ENCODE data around the gene MEF2D.
A peak's percentile ranks its signal among the peaks of the same experiment; 100 is the strongest.

The MEF2D gene

DNA sequence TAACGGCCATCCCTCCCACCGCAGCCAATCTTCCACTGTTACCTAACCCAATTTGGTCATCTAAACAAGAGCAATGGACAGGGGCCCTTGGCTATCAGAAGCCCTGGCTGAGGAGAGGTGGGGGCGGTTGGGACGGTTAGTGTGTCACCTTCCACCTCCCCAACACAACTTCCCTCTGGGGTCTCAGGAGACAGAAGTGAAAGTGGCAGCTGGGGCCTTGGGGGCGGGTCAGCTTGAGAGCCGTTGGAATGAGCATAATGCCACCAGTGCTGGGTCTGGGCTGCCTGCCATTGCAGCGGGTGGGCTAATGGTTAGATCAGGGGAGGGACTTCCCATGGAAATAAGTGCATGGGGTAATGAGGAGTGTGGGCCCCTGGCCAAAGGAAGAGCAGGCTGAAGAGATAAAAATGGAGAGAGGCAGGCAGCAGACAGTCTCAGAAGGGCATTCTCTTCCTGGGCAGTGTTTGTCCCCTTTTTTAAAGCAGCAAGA is 7.9 kb downstream of the MEF2D start:
- no peak for TF ChIP-seq EZH2phosphoT487 (IDR thresholded peaks at IDR 0.05; ENCODE audit: low read depth)
- Histone ChIP-seq H3K4me3 (ENCODE audit: low read length) (peak overlapping the region; percentile 68), H3K4me1 (ENCODE audit: low read length) (peaks cover 95% of the 10 kb centered on the region), H3K9ac (ENCODE audit: low read length) (peak overlapping the region; percentile 68), H3K27ac (ENCODE audit: low read length) (peak overlapping the region; percentile 83), H2AFZ (ENCODE audit: low read depth, low read length) (no peak overlapping the region), H3K4me2 (ENCODE audit: low read length) (peak overlapping the region; percentile 96), H3K79me2 (ENCODE audit: low read length) (peaks cover 100% of the 10 kb centered on the region), H3K27me3 (ENCODE audit: low read depth, low read length) (no peaks in the 10 kb centered on the region), H4K20me1 (ENCODE audit: insufficient read depth, low read length) (peaks cover 69% of the 10 kb centered on the region), H3K36me3 (replicated peaks; ENCODE audit: low read depth, low read length) (peaks cover 11% of the 10 kb centered on the region), H3K9me3 (ENCODE audit: insufficient read depth, low read length) (no peaks in the 10 kb centered on the region)

DNA sequence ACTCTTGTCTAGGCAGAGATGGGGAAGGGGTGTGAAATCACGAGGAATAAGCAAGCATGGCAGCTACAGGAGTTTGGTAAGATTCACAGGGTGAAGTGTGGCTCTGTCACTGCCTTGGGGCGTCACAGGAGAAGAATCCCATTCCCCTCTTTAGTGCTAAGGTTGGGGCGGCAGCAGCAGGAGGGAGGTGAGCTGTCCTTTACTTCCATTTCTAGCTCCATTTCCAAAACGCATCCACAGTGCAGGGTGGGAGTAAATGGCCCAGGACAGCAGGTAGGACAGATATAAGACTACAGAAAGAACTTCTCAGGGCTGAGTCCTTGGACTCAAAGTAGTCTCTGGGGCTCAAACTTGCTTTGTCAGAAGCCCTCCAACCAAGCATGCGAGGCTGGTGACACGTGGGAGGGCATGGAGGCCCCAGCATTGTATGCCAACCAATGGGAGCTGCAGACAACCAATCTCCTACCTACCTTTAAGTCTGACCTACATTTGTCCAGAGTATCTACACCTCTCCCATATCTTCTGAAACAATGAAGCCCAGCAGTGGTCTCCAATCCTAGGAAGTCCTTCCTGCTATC is 8.5 kb downstream of the MEF2D start:
- Histone ChIP-seq H3K27ac (ENCODE audit: low read length) (peak overlapping the region; percentile 83), H3K36me3 (replicated peaks; ENCODE audit: low read depth, low read length) (peaks cover 6% of the 10 kb centered on the region), H4K20me1 (ENCODE audit: insufficient read depth, low read length) (peaks cover 69% of the 10 kb centered on the region), H3K4me1 (ENCODE audit: low read length) (peaks cover 95% of the 10 kb centered on the region), H3K4me2 (ENCODE audit: low read length) (peak overlapping the region; percentile 96), H3K27me3 (ENCODE audit: low read depth, low read length) (no peaks in the 10 kb centered on the region), H3K9me3 (ENCODE audit: insufficient read depth, low read length) (no peaks in the 10 kb centered on the region), H3K4me3 (ENCODE audit: low read length) (peak overlapping the region; percentile 68), H3K79me2 (ENCODE audit: low read length) (peaks cover 100% of the 10 kb centered on the region), H2AFZ (ENCODE audit: low read depth, low read length) (no peak overlapping the region), H3K9ac (ENCODE audit: low read length) (peak overlapping the region; percentile 68)
- no peak for TF ChIP-seq EZH2phosphoT487 (IDR thresholded peaks at IDR 0.05; ENCODE audit: low read depth)
- TF ChIP-seq, protein P1, sequence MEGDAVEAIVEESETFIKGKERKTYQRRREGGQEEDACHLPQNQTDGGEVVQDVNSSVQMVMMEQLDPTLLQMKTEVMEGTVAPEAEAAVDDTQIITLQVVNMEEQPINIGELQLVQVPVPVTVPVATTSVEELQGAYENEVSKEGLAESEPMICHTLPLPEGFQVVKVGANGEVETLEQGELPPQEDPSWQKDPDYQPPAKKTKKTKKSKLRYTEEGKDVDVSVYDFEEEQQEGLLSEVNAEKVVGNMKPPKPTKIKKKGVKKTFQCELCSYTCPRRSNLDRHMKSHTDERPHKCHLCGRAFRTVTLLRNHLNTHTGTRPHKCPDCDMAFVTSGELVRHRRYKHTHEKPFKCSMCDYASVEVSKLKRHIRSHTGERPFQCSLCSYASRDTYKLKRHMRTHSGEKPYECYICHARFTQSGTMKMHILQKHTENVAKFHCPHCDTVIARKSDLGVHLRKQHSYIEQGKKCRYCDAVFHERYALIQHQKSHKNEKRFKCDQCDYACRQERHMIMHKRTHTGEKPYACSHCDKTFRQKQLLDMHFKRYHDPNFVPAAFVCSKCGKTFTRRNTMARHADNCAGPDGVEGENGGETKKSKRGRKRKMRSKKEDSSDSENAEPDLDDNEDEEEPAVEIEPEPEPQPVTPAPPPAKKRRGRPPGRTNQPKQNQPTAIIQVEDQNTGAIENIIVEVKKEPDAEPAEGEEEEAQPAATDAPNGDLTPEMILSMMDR (IDR thresholded peaks at IDR 0.05; ENCODE audit: low read depth, low read length) = no peak

DNA sequence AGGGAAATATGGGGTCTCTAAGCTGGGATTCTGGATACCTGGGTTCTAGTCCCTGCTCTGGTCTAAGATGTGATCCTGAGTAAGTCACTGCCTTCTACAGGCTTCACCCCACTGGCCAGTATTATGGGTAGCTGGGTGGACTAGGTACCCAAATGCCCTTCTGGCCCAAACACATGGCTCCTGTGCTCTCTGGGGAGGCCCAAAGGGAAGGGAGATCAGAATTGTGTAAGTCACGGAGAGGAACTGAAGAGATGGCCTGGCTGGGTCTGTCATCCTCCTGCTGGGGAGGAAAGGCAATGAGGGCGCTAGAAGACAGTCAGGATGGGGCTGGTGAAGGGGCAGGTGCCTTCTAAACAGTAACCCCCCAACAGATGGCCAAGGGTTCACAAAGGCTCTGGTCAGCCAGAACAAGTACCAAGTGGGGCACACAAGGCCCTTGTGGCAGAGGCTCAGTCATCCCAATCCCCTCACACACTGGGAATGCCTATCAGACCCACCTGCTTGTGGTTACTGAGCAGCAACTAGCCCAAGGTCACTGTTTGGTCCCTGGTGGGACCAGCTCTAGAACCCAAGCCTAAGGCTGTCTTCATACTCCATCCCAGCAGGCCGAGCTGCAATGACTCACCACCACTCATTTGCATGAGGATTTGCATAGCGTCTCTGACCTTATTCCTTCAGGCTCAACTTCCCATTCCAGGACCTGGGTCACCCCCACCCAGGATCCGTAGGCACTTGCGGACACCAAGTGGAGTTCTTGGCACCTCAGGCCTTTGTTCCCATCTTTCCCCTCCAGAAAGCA is 9.2 kb downstream of the MEF2D start:
- Histone ChIP-seq H3K4me1 (ENCODE audit: low read length) (peaks cover 95% of the 10 kb centered on the region), H2AFZ (ENCODE audit: low read depth, low read length) (no peak overlapping the region), H3K36me3 (replicated peaks; ENCODE audit: low read depth, low read length) (peaks cover 9% of the 10 kb centered on the region), H3K27ac (ENCODE audit: low read length) (peak overlapping the region; percentile 83), H3K4me2 (ENCODE audit: low read length) (peak overlapping the region; percentile 96), H4K20me1 (ENCODE audit: insufficient read depth, low read length) (peaks cover 69% of the 10 kb centered on the region), H3K9me3 (ENCODE audit: insufficient read depth, low read length) (no peaks in the 10 kb centered on the region), H3K9ac (ENCODE audit: low read length) (peak overlapping the region; percentile 68), H3K27me3 (ENCODE audit: low read depth, low read length) (no peaks in the 10 kb centered on the region), H3K4me3 (ENCODE audit: low read length) (peak overlapping the region; percentile 68), H3K79me2 (ENCODE audit: low read length) (peaks cover 100% of the 10 kb centered on the region)
- TF ChIP-seq, protein P1 (IDR thresholded peaks at IDR 0.05; ENCODE audit: low read depth, low read length) = peak; percentile 22; the same call in 1 of the 2 replicates
- no peak for TF ChIP-seq EZH2phosphoT487 (IDR thresholded peaks at IDR 0.05; ENCODE audit: low read depth)

DNA sequence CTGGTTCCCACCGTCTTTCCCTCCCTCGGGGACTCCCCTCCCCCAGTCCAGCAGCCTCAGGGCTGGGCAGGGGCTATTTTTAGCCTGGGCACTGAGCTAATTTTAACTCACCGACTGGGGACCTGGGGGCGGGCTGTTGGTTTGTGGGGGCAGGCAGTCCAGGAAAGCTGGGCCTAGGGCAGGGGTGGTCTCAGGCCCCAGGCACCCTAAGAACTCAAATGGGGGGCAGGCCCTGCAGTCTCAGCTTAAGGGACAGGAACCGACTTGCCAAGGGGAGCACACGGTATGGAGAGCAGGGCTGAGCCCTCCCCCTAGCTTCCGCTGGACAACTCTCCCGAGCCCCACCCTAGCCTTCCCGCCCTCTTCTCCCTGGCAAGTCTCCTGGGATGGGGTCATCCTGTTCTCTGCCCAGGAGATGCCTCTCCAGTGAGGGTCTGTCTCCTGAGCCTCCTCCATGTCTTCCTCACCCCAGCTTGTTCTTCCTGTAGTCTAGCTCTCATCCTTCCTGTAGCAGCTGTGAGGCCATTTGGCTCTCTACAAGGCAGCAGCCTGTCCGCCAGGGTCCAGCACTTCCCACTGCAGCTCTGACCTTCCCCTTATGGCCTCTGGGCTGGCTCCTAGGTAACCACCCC is 10.1 kb downstream of the MEF2D start:
- H2AFZ ChIP-seq (ENCODE audit: low read depth, low read length) = no peak overlapping the region
- H3K9ac ChIP-seq (ENCODE audit: low read length) = peak overlapping the region; percentile 68
- peaks cover 98% of the 10 kb centered on the region for H3K79me2 ChIP-seq (ENCODE audit: low read length)
- H4K20me1 ChIP-seq (ENCODE audit: insufficient read depth, low read length) = peaks cover 66% of the 10 kb centered on the region
- TF ChIP-seq, protein P1 (IDR thresholded peaks at IDR 0.05; ENCODE audit: low read depth, low read length) = no peak
- TF ChIP-seq EZH2phosphoT487 (IDR thresholded peaks at IDR 0.05; ENCODE audit: low read depth) = no peak
- H3K4me3 ChIP-seq (ENCODE audit: low read length) = peak overlapping the region; percentile 68
- no peaks in the 10 kb centered on the region for H3K9me3 ChIP-seq (ENCODE audit: insufficient read depth, low read length)
- no peaks in the 10 kb centered on the region for H3K27me3 ChIP-seq (ENCODE audit: low read depth, low read length)
- H3K36me3 ChIP-seq (replicated peaks; ENCODE audit: low read depth, low read length) = peaks cover 13% of the 10 kb centered on the region
- peak overlapping the region; percentile 96 for H3K4me2 ChIP-seq (ENCODE audit: low read length)
- H3K27ac ChIP-seq (ENCODE audit: low read length) = peak overlapping the region; percentile 83
- peaks cover 88% of the 10 kb centered on the region for H3K4me1 ChIP-seq (ENCODE audit: low read length)

Data from OCI-LY3 (cell line).